Endothelial cell of umbilical vein (primary cell): ENCODE data around the gene DAB2. TPM values are rescaled to one million over a fixed set of nuclear protein-coding genes. Genes with fewer than 3 reads are reported as not detected.

ENCODE experiments used
- BruUV-seq: library from RNA; stranded (reverse); fragments of 400-500 nt; replicated peaks from 2 replicates; lab custom pipeline; 2021; lab: Mats Ljungman, UMichigan
- CTCF ChIA-PET: fragments of 300-600, 350-600 bp; sonication (Branson Sonifier 250); formaldehyde crosslinking; loops from one replicate; lab custom pipeline; 2021; ENCODE audit warnings: antibody characterized with exemption, inconsistent platforms; lab: Charles Lee
- POLR2A ChIA-PET: fragments of 300-600, 350-600 bp; sonication (Branson Sonifier 250); formaldehyde crosslinking; loops from one replicate; lab custom pipeline; 2021; ENCODE audit warnings: antibody characterized with exemption, inconsistent platforms; lab: Charles Lee
- DNase-seq: peaks from one replicate; pipeline ENCODE4 v3.0.0-alpha.2; 2011; ENCODE audit warnings: low read depth, low spot score
- FAIRE-seq: peaks from 2 replicates; lab custom pipeline; 2011; peaks lifted over from hg19 to GRCh38; lab: Jason Lieb, UNC
- H2AFZ ChIP-seq: 2 replicates; pipeline ENCODE4 v1.6.0; 2012; ENCODE audit warnings: low read depth, low read length, control low read depth, inconsistent platforms
- H3K27ac ChIP-seq: 2 replicates; pipeline ENCODE4 v1.5.1; 2011; ENCODE audit warnings: low read depth, mild to moderate bottlenecking, control low read depth, low read length, moderate library complexity; ENCODE audit not compliant: insufficient read depth
- H3K27me3 ChIP-seq, 2 experiments: 2 replicates each; pipeline versions ENCODE4 v1.6.0 to v1.6.1; 2011; ENCODE audit warnings: low read length in 2 of 2, mixed read lengths in 1 of 2; ENCODE audit not compliant: control insufficient read depth in 2 of 2, insufficient read depth in 2 of 2
- H3K36me3 ChIP-seq, 2 experiments: 2 replicates in 1 of 2; 3 replicates in 1 of 2; pipeline ENCODE4 v1.5.1; 2011; ENCODE audit warnings: low read length in 2 of 2, mild to moderate bottlenecking in 1 of 2, moderate library complexity in 1 of 2; ENCODE audit not compliant: control insufficient read depth in 2 of 2, insufficient read depth in 2 of 2; ENCODE audit errors: extremely low read depth in 1 of 2
- H3K4me1 ChIP-seq: 3 replicates; pipeline ENCODE4 v1.5.1; 2011; ENCODE audit warnings: mild to moderate bottlenecking, low read length; ENCODE audit not compliant: control insufficient read depth, insufficient read depth; ENCODE audit errors: extremely low read depth
- H3K4me2 ChIP-seq: 2 replicates; pipeline ENCODE4 v1.6.1; 2011; ENCODE audit warnings: low read length, control low read depth, mixed read lengths; ENCODE audit not compliant: insufficient read depth
- H3K4me3 ChIP-seq, 3 experiments: fragments of 200-600 bp in 1 of 3; sonication (generic), shearing (Covaris generic) in 1 of 3; replicated peaks in 1 of 3; 2 replicates each; pipeline ENCODE4 v1.5.1; 2011 to 2016; ENCODE audit warnings: control low read depth in 3 of 3, low read length in 3 of 3, mild to moderate bottlenecking in 2 of 3, inconsistent platforms in 1 of 3, low read depth in 1 of 3, moderate library complexity in 1 of 3; ENCODE audit not compliant: insufficient read depth in 1 of 3
- H3K79me2 ChIP-seq: 2 replicates; pipeline ENCODE4 v1.6.0; 2012; ENCODE audit warnings: low read length, inconsistent platforms; ENCODE audit not compliant: control insufficient read depth, insufficient read depth
- H3K9ac ChIP-seq: replicated peaks from 2 replicates; pipeline ENCODE3; 2011; ENCODE audit warnings: low read length, control low read depth; ENCODE audit not compliant: insufficient read depth; ENCODE audit errors: extremely low read depth
- H3K9me1 ChIP-seq: replicated peaks from 3 replicates; pipeline ENCODE4 v1.6.0; 2011; ENCODE audit warnings: mild to moderate bottlenecking, low read length; ENCODE audit not compliant: control insufficient read depth, insufficient read depth; ENCODE audit errors: extremely low read depth
- H3K9me3 ChIP-seq: replicated peaks from 2 replicates; pipeline ENCODE4 v1.5.1; 2012; ENCODE audit warnings: low read length, inconsistent platforms; ENCODE audit not compliant: control insufficient read depth, insufficient read depth
- H4K20me1 ChIP-seq: replicated peaks from 2 replicates; pipeline ENCODE3; 2011; ENCODE audit warnings: mild to moderate bottlenecking, low read length; ENCODE audit not compliant: control insufficient read depth, insufficient read depth; ENCODE audit errors: extremely low read depth
- EZH2 ChIP-seq: IDR thresholded peaks from 2 replicates; pipeline ENCODE4 v1.6.1; 2012; ENCODE audit warnings: borderline replicate concordance, low read depth, mild to moderate bottlenecking, moderate library complexity, low read length, inconsistent platforms; ENCODE audit not compliant: severe bottlenecking
- FOS ChIP-seq: IDR thresholded peaks from 2 replicates; pipeline ENCODE4 v1.6.1; 2011; ENCODE audit warnings: mild to moderate bottlenecking, low read length, moderate library complexity, borderline replicate concordance; ENCODE audit not compliant: insufficient read depth
- GATA2 ChIP-seq: IDR thresholded peaks from 2 replicates; pipeline ENCODE4 v1.7.0; 2011; ENCODE audit warnings: low read depth, mild to moderate bottlenecking, moderate library complexity, mixed read lengths, low read length; ENCODE audit not compliant: insufficient read length, insufficient read depth
- JUN ChIP-seq: IDR thresholded peaks from 2 replicates; pipeline ENCODE4 v1.6.1; 2011; ENCODE audit warnings: borderline replicate concordance, low read depth; ENCODE audit not compliant: insufficient read length, insufficient read depth
- MYC ChIP-seq: IDR thresholded peaks from one replicate; pipeline ENCODE4 v1.6.1; 2011; ENCODE audit warnings: mild to moderate bottlenecking, low read depth, low read length
- POLR2A ChIP-seq: IDR thresholded peaks from 2 replicates; pipeline ENCODE4 v1.6.1; 2012; ENCODE audit warnings: low read depth, mild to moderate bottlenecking, control low read depth, low read length
- POLR2AphosphoS5 ChIP-seq: IDR thresholded peaks from 2 replicates; pipeline ENCODE4 v1.6.1; 2012; ENCODE audit warnings: low read depth, mild to moderate bottlenecking, control low read depth, low read length, moderate library complexity; ENCODE audit not compliant: insufficient read depth
- dilution Hi-C: fragments of 300-500 bp; cut with MboI; formaldehyde crosslinking; loops from one replicate; pipeline ENCODE4 v1.15.0; 2019; ENCODE audit warnings: low sequenced_read_pairs; ENCODE audit not compliant: extremely low pct_ligation_motif_present
- intact Hi-C: fragments of 100-400 bp; cut with micrococcal nuclease; formaldehyde crosslinking; loops from one replicate; pipeline ENCODE4 v1.10.0; 2022
- polyA plus RNA-seq, 4 experiments: library from polyadenylated mRNA; depleted of rRNA in 3 of 4; stranded (reverse) in 3 of 4; unstranded in 1 of 4; fragments of >200 nt; gene quantifications; 2 replicates each; pipeline versions ENCODE4 v1.2.1 to v1.2.3, GENCODE V29; 2011 to 2012; ENCODE audit warnings: missing spikeins in 1 of 4
- total RNA-seq: library from RNA; stranded (reverse); gene quantifications from 2 replicates; pipeline ENCODE4 v1.2.3, GENCODE V29; 2021
- TF ChIP-seq, protein P1 (sequence below), 2 donors: IDR thresholded peaks; 1 replicate in 1 of 2; 2 replicates in 1 of 2; pipeline ENCODE4 v1.5.1; 2011; ENCODE audit warnings: low read length in 2 of 2, mild to moderate bottlenecking in 2 of 2, moderate library complexity in 2 of 2, control low read depth in 1 of 2, inconsistent platforms in 1 of 2, low read depth in 1 of 2; ENCODE audit not compliant: insufficient read depth in 1 of 2; ENCODE audit errors: extremely low read depth in 1 of 2
- TF ChIP-seq, protein P2 (sequence below): IDR thresholded peaks from 2 replicates; pipeline ENCODE4 v1.6.1; 2011; ENCODE audit not compliant: insufficient read depth, insufficient read length

DAB2 gene
- total and polyA plus RNA-seq, 2 donors (not counting 3 experiments of a cell fraction or from before 2014, with no cell fraction given): 168 to 283 TPM

DNA sequence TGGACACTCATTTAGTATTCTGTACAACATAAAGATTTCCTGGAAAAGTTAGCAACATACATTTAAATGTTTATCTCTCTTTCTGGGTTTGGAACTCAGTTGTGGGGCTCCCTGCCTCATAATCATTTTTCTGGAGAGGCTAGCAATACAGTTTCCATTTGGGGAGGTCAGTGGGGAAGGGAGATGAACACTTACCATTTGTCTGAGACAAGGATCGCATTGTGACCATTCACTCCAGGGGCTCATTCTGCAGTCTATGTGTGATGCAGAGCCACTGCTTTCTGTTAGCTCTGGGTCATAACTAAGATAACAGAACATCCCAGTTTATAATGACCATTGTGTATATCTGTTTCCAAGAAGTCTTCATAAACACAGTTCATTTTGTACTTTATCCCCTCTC, 82.9 kb downstream of the DAB2 start:
- CTCF ChIA-PET: no interaction called here

More for the DNA sequence above, 82.9 kb downstream of the DAB2 start:
- H3K9me3 ChIP-seq: no peaks in the 10 kb centered on the region
- no peak overlapping the region for H3K27ac ChIP-seq
- no peaks in the 10 kb centered on the region for H3K4me1 ChIP-seq
- H3K9me1 ChIP-seq: no peaks in the 10 kb centered on the region
- no peak overlapping the region for H3K9ac ChIP-seq
- H3K79me2 ChIP-seq: no peaks in the 10 kb centered on the region
- no peak overlapping the region for H2AFZ ChIP-seq
- intact Hi-C loops: no loop called here
- no peaks in the 10 kb centered on the region for H4K20me1 ChIP-seq
- H3K36me3 ChIP-seq: no peaks in the 10 kb centered on the region
- dilution Hi-C loops: no loop called here
- H3K4me3 ChIP-seq: no peak overlapping the region
- FAIRE-seq: no peak
- POLR2A ChIA-PET: no interaction called here
- no peak for DNase-seq
- TF ChIP-seq MYC (no peak), FOS (no peak), EZH2 (no peak), POLR2A (no peak), GATA2 (no peak), JUN (no peak), POLR2AphosphoS5 (no peak)
- TF ChIP-seq, protein P1, sequence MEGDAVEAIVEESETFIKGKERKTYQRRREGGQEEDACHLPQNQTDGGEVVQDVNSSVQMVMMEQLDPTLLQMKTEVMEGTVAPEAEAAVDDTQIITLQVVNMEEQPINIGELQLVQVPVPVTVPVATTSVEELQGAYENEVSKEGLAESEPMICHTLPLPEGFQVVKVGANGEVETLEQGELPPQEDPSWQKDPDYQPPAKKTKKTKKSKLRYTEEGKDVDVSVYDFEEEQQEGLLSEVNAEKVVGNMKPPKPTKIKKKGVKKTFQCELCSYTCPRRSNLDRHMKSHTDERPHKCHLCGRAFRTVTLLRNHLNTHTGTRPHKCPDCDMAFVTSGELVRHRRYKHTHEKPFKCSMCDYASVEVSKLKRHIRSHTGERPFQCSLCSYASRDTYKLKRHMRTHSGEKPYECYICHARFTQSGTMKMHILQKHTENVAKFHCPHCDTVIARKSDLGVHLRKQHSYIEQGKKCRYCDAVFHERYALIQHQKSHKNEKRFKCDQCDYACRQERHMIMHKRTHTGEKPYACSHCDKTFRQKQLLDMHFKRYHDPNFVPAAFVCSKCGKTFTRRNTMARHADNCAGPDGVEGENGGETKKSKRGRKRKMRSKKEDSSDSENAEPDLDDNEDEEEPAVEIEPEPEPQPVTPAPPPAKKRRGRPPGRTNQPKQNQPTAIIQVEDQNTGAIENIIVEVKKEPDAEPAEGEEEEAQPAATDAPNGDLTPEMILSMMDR (IDR thresholded peaks at IDR 0.05; ENCODE audit: extremely low read depth in 1 of 2, insufficient read depth in 1 of 2, low read depth in 1 of 2, low read length in 2 of 2): no peak
- TF ChIP-seq, protein P2, sequence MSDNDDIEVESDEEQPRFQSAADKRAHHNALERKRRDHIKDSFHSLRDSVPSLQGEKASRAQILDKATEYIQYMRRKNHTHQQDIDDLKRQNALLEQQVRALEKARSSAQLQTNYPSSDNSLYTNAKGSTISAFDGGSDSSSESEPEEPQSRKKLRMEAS: no peak
- no peak overlapping the region for H3K4me2 ChIP-seq
- no TSS peak for BruUV-seq
- no peaks in the 10 kb centered on the region for H3K27me3 ChIP-seq
